HCT116 (cell line): ENCODE data around the gene TMEM238L. TPM values are rescaled to one million over a fixed set of nuclear protein-coding genes. Genes with fewer than 3 reads are reported as not detected.

ENCODE experiments used
- ATAC-seq: fragments of 200-7000 bp; cut with Tn5 transposase; 2 replicates; pipeline ENCODE4 v1.9.1; 2020; ENCODE audit warnings: mild to moderate bottlenecking, moderate library complexity
- BruUV-seq: library from RNA; stranded (reverse); fragments of 400-500 nt; replicated peaks from 2 replicates; lab custom pipeline; 2021; lab: Mats Ljungman, UMichigan
- CTCF ChIA-PET: fragments of 300-600 bp; sonication (Branson Sonifier 250); formaldehyde crosslinking; loops from one replicate; lab custom pipeline; 2021; ENCODE audit warnings: antibody characterized with exemption; lab: Charles Lee
- POLR2A ChIA-PET: fragments of 300-600, 350-600 bp; sonication (Branson Sonifier 250); formaldehyde crosslinking; loops from one replicate; lab custom pipeline; 2021; ENCODE audit warnings: antibody characterized with exemption; lab: Charles Lee
- RAD21 ChIA-PET, 2 experiments: fragments of 300-600 bp; sonication (Branson Sonifier 250); formaldehyde crosslinking; loops; one replicate each; lab custom pipeline; 2023; ENCODE audit warnings: low total read pairs in 2 of 2; ENCODE audit not compliant: uncharacterized antibody in 2 of 2, unreplicated experiment in 2 of 2, low non-redundant PET in 1 of 2; lab: Charles Lee
- DNase-seq: peaks from one replicate; pipeline ENCODE4 v3.0.0-alpha.2; 2010; ENCODE audit warnings: low read depth, low spot score
- H2AFZ ChIP-seq: fragments of 200-600 bp; shearing (Covaris generic), sonication (generic); 2 replicates; pipeline ENCODE4 v1.6.1; 2017; ENCODE audit warnings: low read depth, mixed run types, mixed read lengths, antibody characterized with exemption, low read length; ENCODE audit not compliant: poor library complexity, severe bottlenecking
- H3K27ac ChIP-seq: 2 replicates; pipeline ENCODE4 v1.5.1; 2012; ENCODE audit warnings: low read depth, low read length
- H3K27me3 ChIP-seq: fragments of 200-600 bp; sonication (generic); 2 replicates; pipeline ENCODE4 v1.6.1; 2016; ENCODE audit warnings: mixed run types, low read length, mixed read lengths; ENCODE audit not compliant: insufficient read depth
- H3K36me3 ChIP-seq, 2 experiments: fragments of 200-500 bp in 1 of 2; fragments of 200-600 bp in 1 of 2; sonication (Bioruptor generic) in 1 of 2; sonication (generic) in 1 of 2; 2 replicates each; pipeline versions ENCODE4 v1.5.1 to v1.6.1; 2014 to 2016; ENCODE audit warnings: low read length in 2 of 2, inconsistent platforms in 1 of 2, mixed read lengths in 1 of 2, mixed run types in 1 of 2; ENCODE audit not compliant: insufficient read depth in 2 of 2, control insufficient read depth in 1 of 2
- H3K4me1 ChIP-seq, 2 experiments: fragments of 200-600 bp in 1 of 2; sonication (generic) in 1 of 2; 2 replicates each; pipeline versions ENCODE4 v1.5.1 to v1.6.1; 2012 to 2017; ENCODE audit warnings: low read length in 2 of 2, inconsistent platforms in 1 of 2, mild to moderate bottlenecking in 1 of 2, mixed read lengths in 1 of 2, mixed run types in 1 of 2, moderate library complexity in 1 of 2; ENCODE audit not compliant: insufficient read depth in 2 of 2, control insufficient read depth in 1 of 2
- H3K4me2 ChIP-seq: fragments of 200-600 bp; sonication (generic); 2 replicates; pipeline ENCODE4 v1.6.1; 2017; ENCODE audit warnings: mixed run types, low read length, mixed read lengths
- H3K4me3 ChIP-seq, 2 experiments: fragments of 200-600 bp in 1 of 2; sonication (generic) in 1 of 2; replicated peaks in 1 of 2; 2 replicates each; pipeline ENCODE4 v1.5.1; 2011 to 2016; ENCODE audit warnings: low read length in 2 of 2, control low read depth in 1 of 2, low read depth in 1 of 2, mild to moderate bottlenecking in 1 of 2, mixed read lengths in 1 of 2, mixed run types in 1 of 2
- H3K79me2 ChIP-seq: fragments of 200-600 bp; sonication (generic); 2 replicates; pipeline ENCODE4 v1.6.1; 2017; ENCODE audit warnings: mild to moderate bottlenecking, mixed run types, low read length, moderate library complexity, mixed read lengths; ENCODE audit not compliant: insufficient read depth
- H3K9ac ChIP-seq: fragments of 200-600 bp; sonication (generic); 2 replicates; pipeline ENCODE4 v1.6.1; 2016; ENCODE audit warnings: low read length, mixed read lengths
- H3K9me2 ChIP-seq: fragments of 200-600 bp; sonication (generic), shearing (Covaris generic); 2 replicates; pipeline ENCODE4 v1.6.1; 2017; ENCODE audit warnings: mixed run types, mild to moderate bottlenecking, moderate library complexity; ENCODE audit not compliant: insufficient read depth
- H3K9me3 ChIP-seq, 2 experiments: fragments of 200-500 bp in 1 of 2; fragments of 200-600 bp in 1 of 2; sonication (Bioruptor generic) in 1 of 2; sonication (generic) in 1 of 2; 2 replicates each; pipeline ENCODE4 v1.6.1; 2014 to 2017; ENCODE audit warnings: low read length in 2 of 2, mixed read lengths in 2 of 2, inconsistent platforms in 1 of 2, low read depth in 1 of 2, mild to moderate bottlenecking in 1 of 2, mixed run types in 1 of 2, moderate library complexity in 1 of 2; ENCODE audit not compliant: control insufficient read depth in 1 of 2, insufficient read depth in 1 of 2
- H4K20me1 ChIP-seq: fragments of 200-600 bp; sonication (generic), shearing (Covaris generic); 2 replicates; pipeline ENCODE4 v1.6.1; 2017; ENCODE audit warnings: mixed run types, mild to moderate bottlenecking, moderate library complexity; ENCODE audit not compliant: insufficient read depth
- CTCF ChIP-seq, 3 experiments: fragments of 200-600 bp in 1 of 3; sonication (generic) in 1 of 3; IDR thresholded peaks in 2 of 3; conservative IDR thresholded peaks in 1 of 3; 2 replicates each; pipeline ENCODE4 v1.5.1; 2012 to 2017; ENCODE audit warnings: low read depth in 2 of 3, low read length in 2 of 3, antibody characterized with exemption in 1 of 3, borderline replicate concordance in 1 of 3, control low read depth in 1 of 3, mild to moderate bottlenecking in 1 of 3, mixed read lengths in 1 of 3, mixed run types in 1 of 3, moderate library complexity in 1 of 3; ENCODE audit not compliant: insufficient read depth in 1 of 3
- RAD21 ChIP-seq: IDR thresholded peaks from 2 replicates; pipeline ENCODE4 v1.6.1; 2012; ENCODE audit warnings: low read depth, mild to moderate bottlenecking
- REST ChIP-seq: IDR thresholded peaks from 2 replicates; pipeline ENCODE4 v1.6.1; 2012; ENCODE audit warnings: low read depth
- SRF ChIP-seq: IDR thresholded peaks from 2 replicates; pipeline ENCODE4 v1.6.1; 2012; ENCODE audit warnings: low read depth
- YY1 ChIP-seq: IDR thresholded peaks from 2 replicates; pipeline ENCODE4 v1.6.1; 2011; ENCODE audit warnings: low read length, low read depth, moderate library complexity, mild to moderate bottlenecking; ENCODE audit not compliant: insufficient replicate concordance; ENCODE audit errors: extremely low read depth
- ZBTB33 ChIP-seq: IDR thresholded peaks from 2 replicates; pipeline ENCODE4 v1.6.1; 2011; ENCODE audit warnings: mild to moderate bottlenecking, low read length, moderate library complexity; ENCODE audit not compliant: insufficient replicate concordance; ENCODE audit errors: extremely low read depth
- ZNF274 ChIP-seq: fragments of 200-500 bp; sonication (Bioruptor generic); IDR thresholded peaks from 2 replicates; pipeline ENCODE4 v1.6.1; 2014; ENCODE audit warnings: mild to moderate bottlenecking, low read depth, low read length, inconsistent platforms
- intact Hi-C: fragments of 100-400 bp; cut with micrococcal nuclease; formaldehyde crosslinking; loops from 2 replicates; pipeline ENCODE4 v1.10.0; 2022
- total RNA-seq: library from RNA; stranded (reverse); gene quantifications from one replicate; pipeline ENCODE4 v1.2.1, GENCODE V29; 2021; ENCODE audit not compliant: unreplicated experiment

Gene TMEM238L
- total RNA-seq, 1 experiment from 2014 or later = not detected

GRCh38 chr17:10812674-10813073, 8.8 kb upstream of the TMEM238L start:
- no TSS peak for BruUV-seq
- no peaks in the 10 kb centered on the region for H3K36me3 ChIP-seq
- no peaks in the 10 kb centered on the region for H4K20me1 ChIP-seq
- POLR2A ChIA-PET = no interaction called here
- no peaks in the 10 kb centered on the region for H3K79me2 ChIP-seq
- no peak overlapping the region for H3K27ac ChIP-seq
- RAD21 ChIA-PET = no interaction called here
- no peak overlapping the region for H3K4me2 ChIP-seq
- H3K4me3 ChIP-seq = no peak overlapping the region
- H3K9ac ChIP-seq = no peak overlapping the region
- H3K9me2 ChIP-seq = no peaks in the 10 kb centered on the region
- DNase-seq (no peak), ATAC-seq (no peak)
- no peaks in the 10 kb centered on the region for H3K9me3 ChIP-seq
- no peak overlapping the region for H2AFZ ChIP-seq
- intact Hi-C loops = no loop called here
- H3K27me3 ChIP-seq = peaks cover 6% of the 10 kb centered on the region; the same call in 1 of the 2 replicates
- TF ChIP-seq ZNF274 (no peak), ZBTB33 (no peak), YY1 (no peak), REST (no peak), SRF (no peak), RAD21 (no peak), CTCF (IDR thresholded peaks at IDR 0.05 in 2 of 3, conservative IDR thresholded peaks at IDR 0.05 in 1 of 3; ENCODE audit: borderline replicate concordance in 1 of 3, insufficient read depth in 1 of 3, low read depth in 2 of 3, low read length in 2 of 3) (no peak)
- CTCF ChIA-PET = no interaction called here
- H3K4me1 ChIP-seq = no peaks in the 10 kb centered on the region
